ENCODE data around the gene HYAL3. TPM values are rescaled to one million over a fixed set of nuclear protein-coding genes. Genes with fewer than 3 reads are reported as not detected.
A peak's percentile ranks its signal among the peaks of the same experiment; 100 is the strongest.

HYAL3 gene
- polyA plus RNA-seq, 3 donors = 3.4 to 5.8 (median 4.9) TPM

DNA sequence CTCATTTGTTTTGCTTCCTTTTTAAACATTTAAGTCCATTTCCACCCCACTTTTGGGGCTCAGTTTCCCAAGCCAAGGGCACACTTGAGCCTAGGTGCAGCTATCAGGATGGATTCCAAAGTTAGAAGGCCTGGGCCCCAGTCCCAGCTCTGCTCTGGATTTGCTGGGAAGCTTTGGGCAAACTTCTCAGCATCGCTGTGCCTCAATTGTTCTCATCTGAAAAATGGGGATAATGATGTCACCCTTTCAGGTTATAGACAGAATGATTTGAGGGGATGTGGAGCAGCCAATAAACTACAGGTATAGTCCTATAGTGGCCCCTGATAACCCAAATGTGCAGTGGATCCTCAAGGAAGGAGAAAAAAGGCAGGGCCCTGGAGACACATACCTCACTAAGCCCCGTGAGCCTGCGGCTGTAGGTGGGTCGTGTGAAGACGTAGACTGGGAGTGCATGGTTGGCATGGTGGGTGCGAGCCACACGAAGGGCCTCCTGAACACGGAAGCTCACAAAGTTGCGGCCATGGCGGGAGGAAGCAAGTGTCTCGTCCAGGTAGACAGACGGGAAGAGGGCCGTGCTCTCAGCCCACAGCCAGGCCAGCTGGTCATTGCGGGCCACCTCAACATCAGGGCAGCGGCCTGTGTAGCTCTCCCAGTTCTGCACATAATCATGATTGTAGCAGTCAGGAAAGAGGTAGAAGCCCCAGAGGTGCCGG lies 20.1 kb upstream of the HYAL3 start:
- H3K4me2 ChIP-seq (replicated peaks; ENCODE audit: extremely low read depth, low read length, poor library complexity, severe bottlenecking) = peak overlapping the region; percentile 87
- no peaks in the 10 kb centered on the region for H3K9me3 ChIP-seq (replicated peaks in 1 of 2; ENCODE audit: control insufficient read depth in 1 of 2, insufficient read depth in 1 of 2, low read length in 2 of 2)
- intact Hi-C loops (cut with micrococcal nuclease) = no loop called here
- peak overlapping the region; percentile 66 to 85 for H3K4me3 Mint-ChIP-seq
- H3K27ac Mint-ChIP-seq = peak overlapping the region in 5 of 7 donors; percentile 79 to 92 (median 85)
- peaks cover 67% of the 10 kb centered on the region for H3K4me1 Mint-ChIP-seq
- peaks cover 0 to 29% of the 10 kb centered on the region in 2 donors for H3K36me3 ChIP-seq (replicated peaks in 1 of 2; ENCODE audit: control insufficient read depth in 1 of 2, insufficient read depth in 2 of 2, low read length in 2 of 2)
- no peaks in the 10 kb centered on the region for H3K9me3 Mint-ChIP-seq
- 98% methylated on average over 15 of the region's 16 CpGs for WGBS (ENCODE audit: insufficient coverage)
- H3K27me3 ChIP-seq (ENCODE audit: control insufficient read depth in 2 of 2, insufficient read depth in 2 of 2, low read length in 2 of 2) = no peaks in the 10 kb centered on the region
- no peaks in the 10 kb centered on the region for H4K20me1 ChIP-seq (ENCODE audit: insufficient read depth, low read length)
- no peak for DNase-seq
- H3K4me3 ChIP-seq (replicated peaks in 1 of 3; ENCODE audit: low read depth in 2 of 3, low read length in 3 of 3) = peak overlapping the region in 1 of 3 experiments; percentile 90
- peaks cover 20 to 39% of the 10 kb centered on the region in 2 donors for H3K36me3 Mint-ChIP-seq
- peak overlapping the region; percentile 80 for H2AFZ ChIP-seq (ENCODE audit: insufficient read depth, low read depth, low read length, poor library complexity, severe bottlenecking)
- H3K9ac ChIP-seq (ENCODE audit: insufficient read depth, low read length, poor library complexity, severe bottlenecking) = peak overlapping the region; percentile 54
- no peak for TF ChIP-seq CTCF (IDR thresholded peaks at IDR 0.05)
- H3K4me1 ChIP-seq (ENCODE audit: control insufficient read depth in 1 of 2, insufficient read depth in 2 of 2, low read length in 2 of 2) = peaks cover 64 to 74% of the 10 kb centered on the region in 2 donors
- H3K27me3 Mint-ChIP-seq (ENCODE audit: low read depth in 3 of 3) = peaks cover 0 to 6% (median 2%) of the 10 kb centered on the region in 3 donors
- H3K79me2 ChIP-seq (ENCODE audit: insufficient read depth, low read length) = peaks cover 21% of the 10 kb centered on the region
- peak overlapping the region; percentile 18 to 81 for H3K27ac ChIP-seq (ENCODE audit: low read depth in 1 of 2, low read length in 2 of 2)

GRCh38 chr3:50318615-50319014 lies 19.4 kb upstream of the HYAL3 start:
- peak overlapping the region; percentile 87 for H3K4me2 ChIP-seq (replicated peaks; ENCODE audit: extremely low read depth, low read length, poor library complexity, severe bottlenecking)
- no peaks in the 10 kb centered on the region for H3K27me3 ChIP-seq (ENCODE audit: control insufficient read depth in 2 of 2, insufficient read depth in 2 of 2, low read length in 2 of 2)
- H2AFZ ChIP-seq (ENCODE audit: insufficient read depth, low read depth, low read length, poor library complexity, severe bottlenecking) = peak overlapping the region; percentile 80
- H3K79me2 ChIP-seq (ENCODE audit: insufficient read depth, low read length) = peaks cover 21% of the 10 kb centered on the region
- H4K20me1 ChIP-seq (ENCODE audit: insufficient read depth, low read length) = no peaks in the 10 kb centered on the region
- intact Hi-C loops (cut with micrococcal nuclease) = no loop called here
- peaks cover 0 to 8% (median 2%) of the 10 kb centered on the region in 3 donors for H3K27me3 Mint-ChIP-seq (ENCODE audit: low read depth in 3 of 3)
- peak overlapping the region in 1 of 3 experiments; percentile 90 for H3K4me3 ChIP-seq (replicated peaks in 1 of 3; ENCODE audit: low read depth in 2 of 3, low read length in 3 of 3)
- WGBS (ENCODE audit: insufficient coverage) = 23% methylated on average over 8 of the region's 10 CpGs
- peaks cover 57 to 66% of the 10 kb centered on the region in 2 donors for H3K4me1 ChIP-seq (ENCODE audit: control insufficient read depth in 1 of 2, insufficient read depth in 2 of 2, low read length in 2 of 2)
- H3K4me1 Mint-ChIP-seq = peaks cover 63% of the 10 kb centered on the region
- DNase-seq = peak; percentile 39 to 58 (median 50)
- TF ChIP-seq CTCF (IDR thresholded peaks at IDR 0.05) = no peak
- peaks cover 22 to 35% of the 10 kb centered on the region in 2 donors for H3K36me3 Mint-ChIP-seq
- H3K36me3 ChIP-seq (replicated peaks in 1 of 2; ENCODE audit: control insufficient read depth in 1 of 2, insufficient read depth in 2 of 2, low read length in 2 of 2) = peaks cover 0 to 29% of the 10 kb centered on the region in 2 donors
- peak overlapping the region; percentile 54 for H3K9ac ChIP-seq (ENCODE audit: insufficient read depth, low read length, poor library complexity, severe bottlenecking)
- peak overlapping the region; percentile 66 to 85 for H3K4me3 Mint-ChIP-seq
- H3K9me3 ChIP-seq (replicated peaks in 1 of 2; ENCODE audit: control insufficient read depth in 1 of 2, insufficient read depth in 1 of 2, low read length in 2 of 2) = no peaks in the 10 kb centered on the region
- H3K27ac ChIP-seq (ENCODE audit: low read depth in 1 of 2, low read length in 2 of 2) = peak overlapping the region; percentile 18 to 81
- no peaks in the 10 kb centered on the region for H3K9me3 Mint-ChIP-seq
- peak overlapping the region; percentile 79 to 92 (median 89) for H3K27ac Mint-ChIP-seq

Measured in CD14-positive monocyte (primary cell).